Stimulated activated CD4-positive, alpha-beta T cell treated with anti-CD3 and anti-CD28 coated beads, Interleukin-4, amount 100 ng/mL, for 24 hours (primary cell): ENCODE measurements around the gene CREB3L2.

ENCODE experiments used
- DNase-seq: peaks from one replicate; pipeline ENCODE4 v3.0.0-alpha.2; 2020

CREB3L2 gene

GRCh38 chr7:138009350-138009653 lies 7.4 kb upstream of the CREB3L2 start:
- DNase-seq, result no peak

DNA sequence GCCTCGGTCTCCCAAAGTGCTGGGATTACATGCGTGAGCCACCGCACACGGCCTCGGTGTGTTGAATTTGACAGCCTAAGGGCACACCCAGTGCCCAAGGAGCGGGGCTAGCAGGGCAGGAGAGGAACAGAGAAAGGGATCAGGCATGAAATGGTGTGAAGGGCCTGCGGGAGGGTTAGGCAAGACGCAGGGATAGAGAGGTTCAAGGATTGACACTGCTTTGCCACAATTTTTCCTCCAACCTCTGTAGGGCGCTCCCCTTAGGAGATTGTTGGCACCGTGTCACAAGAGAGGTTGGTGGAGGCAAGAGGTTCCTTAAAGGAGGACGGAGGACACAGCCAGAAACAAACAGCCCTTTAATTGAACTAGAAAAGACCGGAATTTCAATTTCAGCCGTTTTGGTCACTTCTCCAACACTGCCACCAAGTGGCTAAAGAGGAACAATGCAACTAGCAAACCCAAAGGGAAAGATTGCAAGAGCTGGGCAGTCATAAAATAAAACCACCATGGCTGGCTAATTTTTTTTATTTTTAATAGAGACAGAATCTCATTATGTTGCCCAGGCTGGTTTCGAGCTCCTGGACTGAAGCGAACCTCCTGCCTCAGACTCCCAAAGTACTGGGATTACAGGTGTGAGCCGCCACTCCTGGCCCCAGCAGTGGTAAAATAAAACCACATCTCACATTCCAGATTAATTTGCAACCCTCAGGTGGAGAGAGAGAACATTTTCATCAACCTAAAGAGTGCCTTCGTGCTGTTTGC lies 6.9 kb upstream of the CREB3L2 start:
- peak; percentile 29 for DNase-seq

- DNase-seq, result no peak
Measured at GRCh38 chr7:138008019-138008587, 6.2 kb upstream of the CREB3L2 start.

- DNase-seq, result no peak
Measured at GRCh38 chr7:138006106-138006505, 4.2 kb upstream of the CREB3L2 start.

- DNase-seq, result no peak
Measured at GRCh38 chr7:138004936-138005335, 3.0 kb upstream of the CREB3L2 start.

GRCh38 chr7:138004046-138004445 lies 2.2 kb upstream of the CREB3L2 start:
- DNase-seq, result no peak

- DNase-seq, result no peak
Measured at GRCh38 chr7:138002828-138003189, 923 bp upstream of the CREB3L2 start.

GRCh38 chr7:138002096-138002827 lies 376 bp upstream of the CREB3L2 start:
- DNase-seq, result peak; percentile 99

DNA sequence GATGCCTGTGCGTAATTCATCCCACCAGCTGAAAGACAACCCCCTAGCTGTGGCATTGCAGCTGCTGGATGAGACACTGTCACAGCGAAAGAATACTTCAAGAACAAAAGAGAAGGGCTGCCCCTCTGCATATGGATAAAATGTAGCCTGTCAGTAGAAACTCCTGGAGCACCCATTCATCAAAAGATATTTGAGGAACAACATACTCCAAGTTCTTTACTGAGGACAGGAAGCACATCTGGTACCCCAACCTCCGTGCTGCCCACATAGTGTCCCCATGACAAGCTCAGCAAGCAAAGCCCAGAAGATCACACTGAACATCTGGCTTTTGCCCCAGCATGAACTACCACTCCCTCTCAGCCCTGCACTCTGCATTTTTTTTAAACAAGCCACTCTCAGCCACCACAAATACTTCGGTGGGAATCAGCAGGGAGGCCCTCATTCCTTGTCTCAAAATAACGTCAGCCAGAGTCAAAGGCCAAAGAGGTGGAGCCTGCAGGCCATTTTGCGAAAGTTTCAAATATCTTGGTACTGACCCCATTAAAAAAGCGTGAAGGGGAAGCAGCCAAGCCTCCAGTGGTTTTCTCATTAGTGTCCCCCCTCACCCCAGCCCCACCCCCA lies 1.7 kb downstream of the CREB3L2 start:
- DNase-seq, result no peak

- no peak for DNase-seq
Measured at GRCh38 chr7:137999496-138000080, 2.3 kb downstream of the CREB3L2 start.

DNA sequence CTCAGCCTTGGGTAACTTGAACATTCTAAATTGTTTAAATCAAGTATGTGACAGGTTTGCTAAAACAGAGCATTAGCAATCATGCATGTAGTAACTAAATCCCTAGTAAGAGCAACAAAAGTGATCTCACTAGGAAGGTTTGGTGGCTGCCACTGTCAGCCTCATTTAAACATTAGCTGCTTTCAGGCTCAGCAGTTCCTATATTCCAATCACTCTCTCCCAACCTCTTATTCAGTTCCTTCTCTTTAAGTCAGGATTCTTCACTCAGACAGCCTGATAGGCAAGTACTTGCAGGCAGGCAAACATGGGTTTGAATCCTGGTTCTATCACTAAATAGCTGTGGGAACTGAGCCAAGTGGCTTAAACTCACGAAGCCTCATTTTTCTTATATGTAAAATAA lies 3.6 kb downstream of the CREB3L2 start:
- DNase-seq, result no peak

DNA sequence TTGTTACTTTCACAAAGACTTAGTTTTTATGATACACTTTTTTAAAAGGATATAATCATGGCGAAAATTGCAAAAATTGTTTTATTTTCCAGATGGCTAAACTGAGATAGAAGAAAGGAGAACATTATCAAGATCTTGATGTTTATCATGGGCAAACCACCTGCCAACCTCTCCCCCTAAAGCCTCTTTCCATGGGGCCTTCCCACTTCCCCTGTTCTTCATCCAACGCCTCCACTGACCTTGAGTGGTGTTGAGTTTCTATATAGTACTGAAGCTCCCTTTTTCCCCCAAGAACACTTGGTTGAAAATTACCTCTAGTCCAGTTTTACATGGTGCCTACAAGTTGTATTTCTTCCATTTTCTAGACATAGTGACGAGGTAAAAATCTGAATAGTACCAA lies 5.0 kb downstream of the CREB3L2 start:
- DNase-seq, result no peak

DNA sequence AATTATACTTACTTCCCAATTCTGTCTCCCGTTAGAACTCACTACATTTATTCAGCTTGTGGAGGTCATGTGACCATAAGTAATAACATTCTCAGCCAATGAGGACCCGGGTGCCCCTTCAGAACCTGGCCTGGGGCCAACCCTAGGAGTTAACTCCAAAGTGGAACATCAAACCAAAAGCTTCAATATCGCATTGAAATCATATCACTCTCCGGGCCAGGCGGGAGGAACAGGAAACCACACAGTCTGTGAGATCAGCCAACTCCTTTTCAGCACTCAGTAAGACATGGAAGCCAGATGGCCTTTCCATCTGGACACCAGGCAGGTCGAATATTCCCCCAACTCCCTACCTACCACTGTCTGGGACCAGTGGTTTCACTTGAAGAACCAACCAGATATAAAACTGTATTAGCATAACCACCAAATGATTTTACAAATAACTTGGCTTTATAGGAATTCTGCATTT lies 5.5 kb downstream of the CREB3L2 start:
- no peak for DNase-seq

DNA sequence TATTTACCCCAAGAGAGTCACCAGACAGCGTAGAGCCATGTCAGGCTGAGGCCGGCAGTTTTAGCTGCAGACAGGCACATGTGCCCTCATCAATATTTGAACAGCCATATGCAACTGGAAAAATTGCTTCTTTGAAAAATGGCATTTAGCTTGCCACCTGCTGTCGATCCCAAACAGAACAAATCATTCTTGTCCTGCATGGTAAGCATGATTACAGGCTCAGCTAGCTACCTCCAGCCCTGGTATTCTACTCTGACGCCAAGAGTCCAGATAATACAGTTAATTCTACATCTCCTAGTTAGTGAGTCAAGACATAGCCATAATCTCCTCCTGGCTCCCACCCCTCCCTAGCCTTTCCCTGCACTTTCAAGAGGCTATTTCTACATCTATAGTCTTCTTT lies 7.7 kb downstream of the CREB3L2 start:
- DNase-seq, result no peak

GRCh38 chr7:137993395-137993743 lies 8.5 kb downstream of the CREB3L2 start:
- DNase-seq, result no peak

GRCh38 chr7:137992550-137993394 lies 9.1 kb downstream of the CREB3L2 start:
- DNase-seq, result no peak

DNA sequence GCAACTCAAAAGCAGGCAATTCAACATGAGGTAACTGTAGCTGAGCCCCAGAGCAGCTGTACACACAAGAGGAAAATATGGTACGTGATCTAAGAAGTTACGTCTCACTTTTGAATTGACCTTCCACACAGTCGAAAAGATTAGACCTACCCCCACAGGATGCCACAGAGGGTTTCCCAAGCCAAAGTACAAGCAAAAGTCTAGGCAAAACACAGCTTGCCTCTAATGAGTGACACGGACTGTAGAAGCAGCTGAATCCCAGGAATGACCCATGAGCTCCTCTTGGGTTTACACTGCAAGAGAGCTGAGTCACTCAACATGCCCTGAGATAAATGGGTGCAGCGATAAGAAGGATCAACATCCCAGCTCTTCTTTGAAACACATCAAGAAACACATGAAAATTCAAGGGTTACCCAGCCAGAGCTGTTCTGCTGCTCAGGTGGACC lies 9.8 kb downstream of the CREB3L2 start:
- DNase-seq, result no peak

DNA sequence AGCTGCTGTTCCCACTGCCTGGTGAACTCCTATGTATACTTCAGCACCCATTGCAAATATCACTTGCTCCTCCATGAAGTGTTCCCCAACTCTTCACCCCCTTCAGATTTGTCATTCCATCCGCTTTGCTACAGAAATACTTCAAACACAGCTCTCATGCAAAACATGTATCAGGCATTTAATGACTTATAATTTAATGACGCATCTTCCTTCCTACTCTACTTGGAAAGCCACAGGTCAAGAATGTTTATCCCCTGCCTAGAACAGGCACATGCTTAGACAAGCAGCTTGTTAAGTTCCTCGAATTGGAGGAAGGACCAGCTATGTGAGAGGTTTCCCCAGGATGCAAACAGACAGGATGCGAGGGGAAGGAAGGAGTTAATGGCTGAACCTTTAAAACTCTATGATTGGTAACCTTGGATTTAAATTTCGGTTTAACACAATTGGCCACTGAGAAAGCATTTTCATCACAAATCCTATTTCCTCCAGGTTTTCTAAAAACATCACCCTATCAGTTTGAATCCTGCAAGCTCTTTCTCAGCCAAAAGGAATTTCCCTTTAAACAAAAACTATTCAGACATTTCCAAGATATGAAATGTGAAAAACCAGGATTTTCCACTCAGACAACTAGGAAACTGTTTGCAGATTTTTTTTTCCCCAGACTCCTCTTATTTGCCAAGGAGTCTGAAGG lies 11.5 kb downstream of the CREB3L2 start:
- DNase-seq, result no peak

DNA sequence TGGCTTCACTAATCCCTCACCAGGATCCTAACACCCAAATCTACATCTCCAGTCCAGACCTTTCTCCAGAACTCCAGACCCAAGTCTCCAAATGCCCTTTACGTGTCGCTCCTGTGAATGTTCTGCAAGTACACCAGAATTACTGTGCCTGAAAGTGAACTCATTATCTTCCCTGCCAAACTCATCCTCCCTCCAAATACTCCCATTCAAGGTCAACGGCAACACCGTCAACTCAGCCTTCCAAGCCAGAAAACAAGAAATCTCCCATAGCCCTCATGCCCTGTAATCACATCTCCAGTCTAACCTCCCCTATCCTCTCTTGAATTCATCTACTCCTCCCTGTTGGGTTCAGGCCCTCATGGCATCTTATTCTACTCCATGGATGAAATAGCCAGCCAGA lies 12.3 kb downstream of the CREB3L2 start:
- DNase-seq, result no peak

DNA sequence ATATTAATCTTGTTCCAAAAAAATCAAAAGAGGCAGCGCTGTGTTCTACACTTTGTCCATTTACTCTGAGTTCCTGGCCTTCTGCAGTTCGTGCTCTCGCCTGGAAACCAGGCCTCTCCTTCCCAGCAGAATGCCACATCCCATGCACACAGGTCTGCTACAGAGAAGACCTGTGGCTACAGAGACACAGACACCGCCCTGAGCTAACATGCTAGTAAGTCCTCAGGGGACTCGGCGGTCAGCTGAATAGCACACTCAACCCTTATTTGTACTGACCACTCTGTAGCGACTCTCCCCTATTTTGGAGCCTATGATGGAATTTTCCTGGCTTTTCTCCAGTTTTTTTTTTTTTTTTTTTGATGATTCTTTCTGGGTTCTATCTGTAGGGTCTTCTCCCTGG lies 12.8 kb downstream of the CREB3L2 start:
- DNase-seq, result no peak

- no peak for DNase-seq
Measured at GRCh38 chr7:137987968-137988367, 13.9 kb downstream of the CREB3L2 start.

DNA sequence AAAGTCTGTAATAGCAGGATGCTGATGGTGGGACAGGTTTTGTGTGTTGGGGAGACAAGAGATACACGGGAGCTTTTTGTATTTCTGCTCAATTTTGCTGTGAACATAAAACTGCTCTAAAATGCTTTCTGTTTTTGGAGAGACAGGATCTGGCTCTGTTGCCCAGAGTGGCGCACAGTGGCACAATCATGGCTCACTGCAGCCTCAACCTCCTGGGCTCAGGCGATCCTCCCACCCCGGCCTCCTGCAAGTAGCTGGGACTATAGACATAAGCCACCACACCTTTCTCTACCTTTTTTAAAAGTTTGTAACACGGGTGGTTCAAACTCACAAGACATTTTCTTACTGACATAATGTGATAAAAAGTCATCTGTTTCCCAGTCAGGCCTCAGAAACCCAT lies 14.3 kb downstream of the CREB3L2 start:
- no peak for DNase-seq
